HEK293 (cell line): ENCODE data around the gene KCNE1.

ENCODE experiments used
- CTCF ChIA-PET: fragments of 350-600 bp; formaldehyde crosslinking; extraction: SDS; loops from one replicate; lab custom pipeline; 2021; ENCODE audit warnings: antibody characterized with exemption; lab: Yijun Ruan, JAX
- POLR2A ChIA-PET: fragments of 300-600 bp; formaldehyde crosslinking; extraction: SDS; loops from one replicate; lab custom pipeline; 2020; ENCODE audit warnings: antibody characterized with exemption, inconsistent platforms; lab: Yijun Ruan, JAX
- H3K27ac ChIP-seq: fragments of 200-500 bp; sonication (Bioruptor generic); 2 replicates; pipeline ENCODE4 v1.5.1; 2014; ENCODE audit warnings: low read depth, low read length, control low read depth, inconsistent platforms; ENCODE audit errors: extremely low read depth
- H3K36me3 ChIP-seq, 2 experiments: fragments of 200-500 bp in 1 of 2; sonication (Bioruptor generic) in 1 of 2; 1 replicate in 1 of 2; 2 replicates in 1 of 2; pipeline ENCODE4 v1.5.1; 2014 to 2017; ENCODE audit warnings: inconsistent platforms in 2 of 2, low read length in 2 of 2; ENCODE audit not compliant: control insufficient read depth in 2 of 2, insufficient read depth in 1 of 2
- H3K4me1 ChIP-seq: fragments of 200-500 bp; sonication (Bioruptor generic); 2 replicates; pipeline ENCODE4 v1.5.1; 2014; ENCODE audit warnings: mild to moderate bottlenecking, low read length, inconsistent platforms; ENCODE audit not compliant: control insufficient read depth, insufficient read depth
- H3K4me3 ChIP-seq: 2 replicates; pipeline ENCODE4 v1.5.1; 2011; ENCODE audit warnings: low read depth, mild to moderate bottlenecking, control low read depth, low read length, moderate library complexity
- H3K9me3 ChIP-seq: fragments of 200-500 bp; sonication (Bioruptor generic); 2 replicates; pipeline ENCODE4 v1.5.1; 2014; ENCODE audit warnings: low read depth, low read length, inconsistent platforms; ENCODE audit not compliant: control insufficient read depth, insufficient read depth
- GLIS2 ChIP-seq: fragments of 450-650 bp; formaldehyde crosslinking; IDR thresholded peaks from 2 replicates; pipeline ENCODE4 v1.5.1; 2016; ENCODE audit warnings: missing biosample characterization, missing genetic modification characterization
- HOXD13 ChIP-seq: sonication (generic); formaldehyde crosslinking; IDR thresholded peaks from 2 replicates; pipeline ENCODE4 v1.8.0; 2022; ENCODE audit warnings: missing genetic modification reagents, borderline replicate concordance
- YY2 ChIP-seq: fragments of 450-650 bp; formaldehyde crosslinking; IDR thresholded peaks from 2 replicates; pipeline ENCODE4 v1.5.1; 2016; ENCODE audit warnings: missing biosample characterization, missing genetic modification characterization
- ZNF214 ChIP-seq: fragments of 450-650 bp; formaldehyde crosslinking; IDR thresholded peaks from 2 replicates; pipeline ENCODE4 v1.5.1; 2017; ENCODE audit warnings: missing biosample characterization, mild to moderate bottlenecking, missing genetic modification characterization, borderline replicate concordance
- ZNF24 ChIP-seq: fragments of 450-650 bp; formaldehyde crosslinking; IDR thresholded peaks from 2 replicates; pipeline ENCODE4 v1.5.1; 2016; ENCODE audit warnings: missing biosample characterization, missing genetic modification characterization
- ZNF335 ChIP-seq: fragments of 450-650 bp; formaldehyde crosslinking; conservative IDR thresholded peaks from 2 replicates; pipeline ENCODE4 v1.5.1; 2016; ENCODE audit warnings: missing biosample characterization, missing genetic modification characterization
- ZNF366 ChIP-seq: fragments of 450-650 bp; formaldehyde crosslinking; conservative IDR thresholded peaks from 2 replicates; pipeline ENCODE4 v1.5.1; 2016; ENCODE audit warnings: missing biosample characterization, missing genetic modification characterization
- ZNF391 ChIP-seq: fragments of 450-650 bp; formaldehyde crosslinking; IDR thresholded peaks from 2 replicates; pipeline ENCODE4 v1.5.1; 2016; ENCODE audit warnings: low read depth, missing biosample characterization, missing genetic modification characterization, borderline replicate concordance
- ZNF423 ChIP-seq: fragments of 450-650 bp; formaldehyde crosslinking; IDR thresholded peaks from 2 replicates; pipeline ENCODE4 v1.5.1; 2016; ENCODE audit warnings: missing biosample characterization, missing genetic modification characterization
- ZNF600 ChIP-seq: fragments of 450-650 bp; formaldehyde crosslinking; IDR thresholded peaks from 2 replicates; pipeline ENCODE4 v1.5.1; 2016; ENCODE audit warnings: missing biosample characterization, missing genetic modification characterization
- ZNF610 ChIP-seq: fragments of 450-650 bp; formaldehyde crosslinking; IDR thresholded peaks from 2 replicates; pipeline ENCODE4 v1.5.1; 2016; ENCODE audit warnings: missing biosample characterization, missing genetic modification characterization, borderline replicate concordance
- ZNF664 ChIP-seq: fragments of 450-650 bp; formaldehyde crosslinking; IDR thresholded peaks from 2 replicates; pipeline ENCODE4 v1.5.1; 2016; ENCODE audit warnings: missing biosample characterization, missing genetic modification characterization
- ZNF670 ChIP-seq: fragments of 450-650 bp; formaldehyde crosslinking; IDR thresholded peaks from 2 replicates; pipeline ENCODE4 v1.5.1; 2016; ENCODE audit warnings: missing biosample characterization, missing genetic modification characterization, low read depth
- TF ChIP-seq, protein P1 (sequence below): fragments of 450-650 bp; formaldehyde crosslinking; IDR thresholded peaks from 2 replicates; pipeline ENCODE4 v1.5.1; 2017; ENCODE audit warnings: missing biosample characterization, missing genetic modification characterization
- TF ChIP-seq, protein P2 (sequence below): fragments of 450-650 bp; formaldehyde crosslinking; IDR thresholded peaks from 2 replicates; pipeline ENCODE4 v1.5.1; 2016; ENCODE audit warnings: missing biosample characterization, missing genetic modification characterization
- TF ChIP-seq, protein P3 (sequence below): fragments of 450-650 bp; formaldehyde crosslinking; IDR thresholded peaks from 2 replicates; pipeline ENCODE4 v1.5.1; 2016; ENCODE audit warnings: missing biosample characterization, missing genetic modification characterization

The KCNE1 gene

DNA sequence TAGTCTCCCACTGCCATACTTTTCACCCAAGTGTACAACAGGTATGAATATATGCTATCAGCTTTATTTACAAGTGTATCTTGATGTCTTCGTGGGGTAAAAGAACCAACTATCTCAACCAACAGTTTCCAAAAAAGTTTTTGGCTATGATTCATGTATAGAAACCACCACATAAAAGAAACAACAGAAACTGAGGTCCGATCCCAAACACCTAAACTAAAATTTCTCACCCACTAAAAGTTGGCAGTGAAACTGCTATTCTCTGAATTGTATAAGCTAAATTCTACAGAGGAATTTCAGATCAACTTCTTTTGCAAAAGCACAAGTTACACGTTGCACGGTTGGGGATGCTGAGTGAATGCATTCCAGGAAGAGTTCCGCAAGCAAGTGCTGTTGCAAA, 5.0 kb upstream of the KCNE1 start:
- H3K36me3 ChIP-seq = peaks cover 0 to 21% of the 10 kb centered on the region in 2 experiments; a peak in 1 of 3 replicates
- no peak overlapping the region for H3K4me3 ChIP-seq
- H3K9me3 ChIP-seq = no peaks in the 10 kb centered on the region
- H3K27ac ChIP-seq = no peak overlapping the region
- TF ChIP-seq, protein P1, sequence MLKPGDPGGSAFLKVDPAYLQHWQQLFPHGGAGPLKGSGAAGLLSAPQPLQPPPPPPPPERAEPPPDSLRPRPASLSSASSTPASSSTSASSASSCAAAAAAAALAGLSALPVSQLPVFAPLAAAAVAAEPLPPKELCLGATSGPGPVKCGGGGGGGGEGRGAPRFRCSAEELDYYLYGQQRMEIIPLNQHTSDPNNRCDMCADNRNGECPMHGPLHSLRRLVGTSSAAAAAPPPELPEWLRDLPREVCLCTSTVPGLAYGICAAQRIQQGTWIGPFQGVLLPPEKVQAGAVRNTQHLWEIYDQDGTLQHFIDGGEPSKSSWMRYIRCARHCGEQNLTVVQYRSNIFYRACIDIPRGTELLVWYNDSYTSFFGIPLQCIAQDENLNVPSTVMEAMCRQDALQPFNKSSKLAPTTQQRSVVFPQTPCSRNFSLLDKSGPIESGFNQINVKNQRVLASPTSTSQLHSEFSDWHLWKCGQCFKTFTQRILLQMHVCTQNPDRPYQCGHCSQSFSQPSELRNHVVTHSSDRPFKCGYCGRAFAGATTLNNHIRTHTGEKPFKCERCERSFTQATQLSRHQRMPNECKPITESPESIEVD (tag by site-specific recombination) = no peak
- TF ChIP-seq ZNF214 = no peak
- no peak for TF ChIP-seq ZNF600 (tag by site-specific recombination)
- no peak for TF ChIP-seq ZNF335 (tag by site-specific recombination)
- TF ChIP-seq ZNF664 = no peak
- TF ChIP-seq YY2 (tag by site-specific recombination) = no peak
- TF ChIP-seq HOXD13 (CRISPR knock-in tag) = no peak
- ChIA-PET POLR2A (interaction anchor here (1.0 kb wide), 1 partner anchor 10 kb away, joined by 3 read pairs; no protein-coding TSS in a partner anchor), CTCF (interaction anchor here (1.6 to 11.4 kb wide), 3 partner anchors 9 to 85 kb away, joined by 6 to 159 read pairs (median 10); no protein-coding TSS in a partner anchor)
- no peaks in the 10 kb centered on the region for H3K4me1 ChIP-seq

DNA sequence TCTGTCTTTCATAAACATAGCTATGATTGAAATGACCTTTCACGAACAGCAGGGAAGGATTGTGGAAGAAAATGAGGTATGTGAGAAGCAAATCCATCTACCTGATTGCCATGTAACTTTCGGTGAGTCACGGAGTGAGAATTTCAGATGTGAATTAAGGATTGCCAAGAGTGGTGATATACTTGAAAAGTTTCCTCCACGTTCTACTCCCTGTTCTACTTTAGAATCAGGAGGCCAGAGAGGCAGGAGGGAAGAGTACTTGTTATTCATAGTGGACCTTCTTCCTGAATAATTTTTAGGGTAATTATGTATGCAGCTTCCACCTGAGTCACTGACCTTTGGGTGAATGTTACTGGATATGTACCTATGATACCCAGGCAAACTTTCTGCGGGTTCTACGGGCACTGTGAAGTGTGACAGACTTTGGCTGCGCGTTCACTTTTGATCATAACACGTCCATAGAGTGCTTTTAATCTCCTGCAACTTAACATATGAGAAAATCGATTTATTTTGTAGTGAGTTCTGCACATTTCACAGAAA, 2.6 kb upstream of the KCNE1 start:
- H3K27ac ChIP-seq = no peak overlapping the region
- TF ChIP-seq ZNF24 (tag by site-specific recombination) (no peak), ZNF670 (tag by site-specific recombination) (no peak), ZNF391 (tag by site-specific recombination) (no peak), GLIS2 (tag by site-specific recombination) (no peak), ZNF610 (no peak)
- TF ChIP-seq, protein P2, sequence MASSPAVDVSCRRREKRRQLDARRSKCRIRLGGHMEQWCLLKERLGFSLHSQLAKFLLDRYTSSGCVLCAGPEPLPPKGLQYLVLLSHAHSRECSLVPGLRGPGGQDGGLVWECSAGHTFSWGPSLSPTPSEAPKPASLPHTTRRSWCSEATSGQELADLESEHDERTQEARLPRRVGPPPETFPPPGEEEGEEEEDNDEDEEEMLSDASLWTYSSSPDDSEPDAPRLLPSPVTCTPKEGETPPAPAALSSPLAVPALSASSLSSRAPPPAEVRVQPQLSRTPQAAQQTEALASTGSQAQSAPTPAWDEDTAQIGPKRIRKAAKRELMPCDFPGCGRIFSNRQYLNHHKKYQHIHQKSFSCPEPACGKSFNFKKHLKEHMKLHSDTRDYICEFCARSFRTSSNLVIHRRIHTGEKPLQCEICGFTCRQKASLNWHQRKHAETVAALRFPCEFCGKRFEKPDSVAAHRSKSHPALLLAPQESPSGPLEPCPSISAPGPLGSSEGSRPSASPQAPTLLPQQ = no peak
- TF ChIP-seq, protein P3, sequence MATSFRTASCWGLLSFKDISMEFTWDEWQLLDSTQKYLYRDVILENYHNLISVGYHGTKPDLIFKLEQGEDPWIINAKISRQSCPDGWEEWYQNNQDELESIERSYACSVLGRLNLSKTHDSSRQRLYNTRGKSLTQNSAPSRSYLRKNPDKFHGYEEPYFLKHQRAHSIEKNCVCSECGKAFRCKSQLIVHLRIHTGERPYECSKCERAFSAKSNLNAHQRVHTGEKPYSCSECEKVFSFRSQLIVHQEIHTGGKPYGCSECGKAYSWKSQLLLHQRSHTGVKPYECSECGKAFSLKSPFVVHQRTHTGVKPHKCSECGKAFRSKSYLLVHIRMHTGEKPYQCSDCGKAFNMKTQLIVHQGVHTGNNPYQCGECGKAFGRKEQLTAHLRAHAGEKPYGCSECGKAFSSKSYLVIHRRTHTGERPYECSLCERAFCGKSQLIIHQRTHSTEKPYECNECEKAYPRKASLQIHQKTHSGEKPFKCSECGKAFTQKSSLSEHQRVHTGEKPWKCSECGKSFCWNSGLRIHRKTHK (tag by site-specific recombination) = no peak
- H3K4me1 ChIP-seq = no peaks in the 10 kb centered on the region
- H3K4me3 ChIP-seq = no peak overlapping the region
- ChIA-PET CTCF (interaction anchor here (0.7 to 11.4 kb wide), 4 partner anchors 7 to 116 kb away, joined by 3 to 159 read pairs (median 6); no protein-coding TSS in a partner anchor), POLR2A (interaction anchor here (1.4 kb wide), 1 partner anchor 9 kb away, joined by 4 read pairs; no protein-coding TSS in a partner anchor)
- H3K9me3 ChIP-seq = no peaks in the 10 kb centered on the region
- H3K36me3 ChIP-seq = peaks cover 0 to 4% of the 10 kb centered on the region in 2 experiments; a peak in 1 of 3 replicates

DNA sequence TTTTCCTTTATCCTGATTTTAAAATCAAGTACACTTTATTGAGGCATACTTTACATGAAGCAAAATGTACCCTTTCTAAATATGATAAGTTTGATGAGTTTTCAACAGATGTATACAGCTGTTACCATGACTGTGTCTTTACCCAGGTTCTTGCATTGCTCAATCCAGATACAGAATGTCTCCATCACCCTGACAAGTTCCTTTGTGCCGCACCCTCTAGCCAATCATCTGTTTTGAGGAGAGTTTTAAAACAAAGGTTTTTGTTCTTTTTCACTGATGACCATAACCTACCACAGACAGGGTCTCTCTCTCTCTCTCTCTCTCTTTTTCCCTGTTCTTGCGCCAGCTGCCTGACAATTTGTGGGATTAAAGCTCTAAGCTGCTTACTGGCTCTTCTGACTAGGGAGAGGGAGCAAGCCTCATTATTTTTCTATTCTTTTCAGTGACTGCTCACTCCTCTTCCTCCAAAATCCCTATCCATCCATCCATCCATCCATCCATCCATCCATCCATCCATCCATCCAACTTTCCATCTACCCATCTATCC, 1.2 kb upstream of the KCNE1 start:
- no peak overlapping the region for H3K4me3 ChIP-seq
- H3K4me1 ChIP-seq = no peaks in the 10 kb centered on the region
- peaks cover 0 to 4% of the 10 kb centered on the region in 2 experiments; a peak in 1 of 3 replicates for H3K36me3 ChIP-seq
- no peaks in the 10 kb centered on the region for H3K9me3 ChIP-seq
- CTCF ChIA-PET = interaction anchor here (1.1 to 11.4 kb wide), 2 partner anchors 13 to 89 kb away, joined by 4 to 159 read pairs; no protein-coding TSS in a partner anchor
- H3K27ac ChIP-seq = no peak overlapping the region
- TF ChIP-seq ZNF366 (tag by site-specific recombination) = peak; percentile 85
- no peak for TF ChIP-seq ZNF423
- POLR2A ChIA-PET = interaction anchor here (1.3 kb wide), 1 partner anchor 13 kb away, joined by 3 read pairs; no protein-coding TSS in a partner anchor
